Measurements from ENCODE around the gene BMP5. TPM values are rescaled to one million over a fixed set of nuclear protein-coding genes. Genes with fewer than 3 reads are reported as not detected.

The BMP5 gene
- total and polyA plus RNA-seq, 2 experiments from 2014 or later, result 123 to 127 TPM

GRCh38 chr6:55822815-55823214 is 52.6 kb downstream of the BMP5 start:
- H3K9me3 ChIP-seq (ENCODE audit: low read depth), result no peaks in the 10 kb centered on the region
- H3K27ac ChIP-seq, result no peak overlapping the region
- DNase-seq (ENCODE audit: low read depth in 1 of 2, low spot score in 1 of 2), result peak in 1 of 2 donors; percentile 10
- H3K36me3 ChIP-seq, result peaks cover 16% of the 10 kb centered on the region
- TF ChIP-seq CTCF (IDR thresholded peaks at IDR 0.05; ENCODE audit: low read depth, low read length), result no peak
- H3K27me3 ChIP-seq, result no peaks in the 10 kb centered on the region
- H3K4me3 ChIP-seq, result no peak overlapping the region
- peaks cover 48% of the 10 kb centered on the region for H3K4me1 ChIP-seq (ENCODE audit: low read depth)

- no peaks in the 10 kb centered on the region for H3K27me3 ChIP-seq
- no peak overlapping the region for H3K27ac ChIP-seq
- no peaks in the 10 kb centered on the region for H3K9me3 ChIP-seq (ENCODE audit: low read depth)
- no peak for TF ChIP-seq CTCF (IDR thresholded peaks at IDR 0.05; ENCODE audit: low read depth, low read length)
- peaks cover 40% of the 10 kb centered on the region for H3K4me1 ChIP-seq (ENCODE audit: low read depth)
- peaks cover 17% of the 10 kb centered on the region for H3K36me3 ChIP-seq
- DNase-seq (ENCODE audit: low read depth in 1 of 2, low spot score in 1 of 2), result no peak
- H3K4me3 ChIP-seq, result no peak overlapping the region
Measured at GRCh38 chr6:55822005-55822404, 53.4 kb downstream of the BMP5 start.

GRCh38 chr6:55820696-55821095 is 54.7 kb downstream of the BMP5 start:
- H3K9me3 ChIP-seq (ENCODE audit: low read depth), result no peaks in the 10 kb centered on the region
- no peak overlapping the region for H3K4me3 ChIP-seq
- H3K4me1 ChIP-seq (ENCODE audit: low read depth), result peaks cover 27% of the 10 kb centered on the region
- TF ChIP-seq CTCF (IDR thresholded peaks at IDR 0.05; ENCODE audit: low read depth, low read length), result no peak
- no peak for DNase-seq (ENCODE audit: low read depth in 1 of 2, low spot score in 1 of 2)
- H3K27ac ChIP-seq, result no peak overlapping the region
- peaks cover 24% of the 10 kb centered on the region for H3K36me3 ChIP-seq
- H3K27me3 ChIP-seq, result no peaks in the 10 kb centered on the region

GRCh38 chr6:55819811-55820210 is 55.6 kb downstream of the BMP5 start:
- H3K27ac ChIP-seq, result peak overlapping the region; percentile 14
- no peaks in the 10 kb centered on the region for H3K27me3 ChIP-seq
- peaks cover 24% of the 10 kb centered on the region for H3K36me3 ChIP-seq
- H3K9me3 ChIP-seq (ENCODE audit: low read depth), result no peaks in the 10 kb centered on the region
- H3K4me1 ChIP-seq (ENCODE audit: low read depth), result peaks cover 18% of the 10 kb centered on the region
- TF ChIP-seq CTCF (IDR thresholded peaks at IDR 0.05; ENCODE audit: low read depth, low read length), result no peak
- DNase-seq (ENCODE audit: low read depth in 1 of 2, low spot score in 1 of 2), result no peak
- H3K4me3 ChIP-seq, result no peak overlapping the region

- H3K27ac ChIP-seq, result no peak overlapping the region
- peaks cover 27% of the 10 kb centered on the region for H3K36me3 ChIP-seq
- H3K4me1 ChIP-seq (ENCODE audit: low read depth), result peaks cover 9% of the 10 kb centered on the region
- no peak overlapping the region for H3K4me3 ChIP-seq
- no peak for TF ChIP-seq CTCF (IDR thresholded peaks at IDR 0.05; ENCODE audit: low read depth, low read length)
- peak in 1 of 2 donors; percentile 35 for DNase-seq (ENCODE audit: low read depth in 1 of 2, low spot score in 1 of 2)
- H3K9me3 ChIP-seq (ENCODE audit: low read depth), result no peaks in the 10 kb centered on the region
- H3K27me3 ChIP-seq, result no peaks in the 10 kb centered on the region
Measured at GRCh38 chr6:55818482-55818881, 56.9 kb downstream of the BMP5 start.

- no peak for DNase-seq (ENCODE audit: low read depth in 1 of 2, low spot score in 1 of 2)
- no peak for TF ChIP-seq CTCF (IDR thresholded peaks at IDR 0.05; ENCODE audit: low read depth, low read length)
- H3K27ac ChIP-seq, result peak overlapping the region; percentile 94
- no peak overlapping the region for H3K4me3 ChIP-seq
- H3K4me1 ChIP-seq (ENCODE audit: low read depth), result peaks cover 37% of the 10 kb centered on the region
- H3K36me3 ChIP-seq, result peaks cover 23% of the 10 kb centered on the region
- no peaks in the 10 kb centered on the region for H3K27me3 ChIP-seq
- no peaks in the 10 kb centered on the region for H3K9me3 ChIP-seq (ENCODE audit: low read depth)
Measured at GRCh38 chr6:55812509-55812908, 62.9 kb downstream of the BMP5 start.
